Fibroblast of lung (primary cell): ENCODE data around the gene AP3S1. TPM values are rescaled to one million over a fixed set of nuclear protein-coding genes. Genes with fewer than 3 reads are reported as not detected.
A peak's percentile ranks its signal among the peaks of the same experiment; 100 is the strongest.

Source experiments
- DNase-seq, 2 donors: peaks; one replicate each; pipeline versions ENCODE4 v3.0.0 to v3.0.0-alpha.2; 2010; ENCODE audit warnings: low read depth in 2 of 2
- H2AFZ ChIP-seq: 2 replicates; pipeline ENCODE4 v1.5.1; 2012; ENCODE audit warnings: low read length, control low read depth, inconsistent platforms
- H3K27ac ChIP-seq: 2 replicates; pipeline ENCODE4 v1.5.1; 2011; ENCODE audit warnings: low read length, control low read depth; ENCODE audit not compliant: insufficient read depth
- H3K27me3 ChIP-seq: 2 replicates; pipeline ENCODE4 v1.5.1; 2011; ENCODE audit warnings: mild to moderate bottlenecking, low read length; ENCODE audit not compliant: control insufficient read depth, insufficient read depth
- H3K36me3 ChIP-seq: 2 replicates; pipeline ENCODE4 v1.5.1; 2011; ENCODE audit warnings: low read length; ENCODE audit not compliant: control insufficient read depth, insufficient read depth
- H3K4me1 ChIP-seq: 2 replicates; pipeline ENCODE4 v1.5.1; 2011; ENCODE audit warnings: low read length; ENCODE audit not compliant: control insufficient read depth, insufficient read depth; ENCODE audit errors: extremely low read depth
- H3K4me2 ChIP-seq: 2 replicates; pipeline ENCODE4 v1.5.1; 2011; ENCODE audit warnings: low read length, control low read depth; ENCODE audit not compliant: insufficient read depth; ENCODE audit errors: extremely low read depth
- H3K4me3 ChIP-seq, 4 experiments: fragments of 200-600 bp in 1 of 4; sonication (generic) in 1 of 4; replicated peaks in 1 of 4; 2 replicates each; pipeline ENCODE4 v1.5.1; 2011 to 2016; ENCODE audit warnings: low read length in 4 of 4, low read depth in 3 of 4, mild to moderate bottlenecking in 3 of 4, control low read depth in 2 of 4, inconsistent platforms in 1 of 4, mixed read lengths in 1 of 4; ENCODE audit not compliant: insufficient read depth in 1 of 4; ENCODE audit errors: control extremely low read depth in 1 of 4
- H3K79me2 ChIP-seq: 2 replicates; pipeline ENCODE4 v1.5.1; 2012; ENCODE audit warnings: mild to moderate bottlenecking, low read length, inconsistent platforms; ENCODE audit not compliant: control insufficient read depth, insufficient read depth
- H3K9ac ChIP-seq: 2 replicates; pipeline ENCODE4 v1.5.1; 2011; ENCODE audit warnings: mild to moderate bottlenecking, low read length, control low read depth; ENCODE audit not compliant: insufficient read depth
- H3K9me3 ChIP-seq: 2 replicates; pipeline ENCODE4 v1.5.1; 2012; ENCODE audit warnings: low read depth, low read length; ENCODE audit not compliant: control insufficient read depth, insufficient read depth
- H4K20me1 ChIP-seq: 2 replicates; pipeline ENCODE4 v1.5.1; 2011; ENCODE audit warnings: low read length; ENCODE audit not compliant: control insufficient read depth, insufficient read depth; ENCODE audit errors: extremely low read depth
- CTCF ChIP-seq, 2 donors: IDR thresholded peaks in 1 of 2; conservative IDR thresholded peaks in 1 of 2; 1 replicate in 1 of 2; 2 replicates in 1 of 2; pipeline ENCODE4 v1.5.1; 2011 to 2012; ENCODE audit warnings: low read length in 2 of 2, control low read depth in 1 of 2, inconsistent platforms in 1 of 2, low read depth in 1 of 2, mild to moderate bottlenecking in 1 of 2
- EZH2 ChIP-seq: IDR thresholded peaks from 2 replicates; pipeline ENCODE4 v1.5.1; 2012; ENCODE audit warnings: low read length, control low read depth, mild to moderate bottlenecking; ENCODE audit errors: missing control alignments
- polyA plus RNA-seq, 2 donors: library from polyadenylated mRNA; depleted of rRNA in 1 of 2; stranded (reverse) in 1 of 2; unstranded in 1 of 2; fragments of >200 nt; gene quantifications; 2 replicates each; pipeline ENCODE4 v1.2.1, GENCODE V29; 2011 to 2012; ENCODE audit warnings: missing spikeins in 1 of 2
- total RNA-seq: library from RNA; depleted of rRNA; stranded (reverse); fragments of >200 nt; gene quantifications from 2 replicates; pipeline ENCODE4 v1.2.1, GENCODE V29; 2014

The AP3S1 gene
- total and polyA plus RNA-seq, 2 donors (not counting 1 experiment from before 2014, with no cell fraction given): 86.7 to 165 TPM

- H3K36me3 ChIP-seq: no peaks in the 10 kb centered on the region
- H4K20me1 ChIP-seq: no peaks in the 10 kb centered on the region
- H3K4me3 ChIP-seq: no peak overlapping the region
- H2AFZ ChIP-seq: no peak overlapping the region
- no peak overlapping the region for H3K9ac ChIP-seq
- no peaks in the 10 kb centered on the region for H3K79me2 ChIP-seq
- peak in 1 of 2 donors; percentile 22 for DNase-seq
- no peaks in the 10 kb centered on the region for H3K27me3 ChIP-seq
- no peaks in the 10 kb centered on the region for H3K4me1 ChIP-seq
- H3K9me3 ChIP-seq: no peaks in the 10 kb centered on the region
- TF ChIP-seq CTCF (conservative IDR thresholded peaks at IDR 0.05 in 1 of 2, IDR thresholded peaks at IDR 0.05 in 1 of 2; ENCODE audit: low read depth in 1 of 2, low read length in 2 of 2) (no peak), EZH2 (no peak)
- no peak overlapping the region for H3K4me2 ChIP-seq
- H3K27ac ChIP-seq: no peak overlapping the region
Measured at GRCh38 chr5:115930630-115931337, 89.0 kb downstream of the AP3S1 start.

- H3K9me3 ChIP-seq: no peaks in the 10 kb centered on the region
- no peak for DNase-seq
Measured at GRCh38 chr5:115932991-115933390, 91.3 kb downstream of the AP3S1 start.

More at GRCh38 chr5:115932991-115933390, 91.3 kb downstream of the AP3S1 start:
- Histone ChIP-seq H3K27me3 (no peaks in the 10 kb centered on the region), H3K4me1 (no peaks in the 10 kb centered on the region), H3K36me3 (no peaks in the 10 kb centered on the region), H4K20me1 (no peaks in the 10 kb centered on the region), H3K79me2 (no peaks in the 10 kb centered on the region), H2AFZ (no peak overlapping the region), H3K9ac (no peak overlapping the region), H3K4me3 (no peak overlapping the region), H3K27ac (no peak overlapping the region), H3K4me2 (no peak overlapping the region)
- no peak for TF ChIP-seq EZH2
- no peak for TF ChIP-seq CTCF (conservative IDR thresholded peaks at IDR 0.05 in 1 of 2, IDR thresholded peaks at IDR 0.05 in 1 of 2; ENCODE audit: low read depth in 1 of 2, low read length in 2 of 2)
